Stimulated activated CD4-positive, alpha-beta T cell treated with anti-CD3 and anti-CD28 coated beads, Interleukin-12 subunit alpha, Interleukin-12 subunit beta, amount 100 ng/mL, for 4 hours (primary cell): ENCODE data around the gene HPX.

ENCODE experiments used
- DNase-seq: peaks from one replicate; pipeline ENCODE4 v3.0.0-alpha.2; 2020

The HPX gene, protein sequence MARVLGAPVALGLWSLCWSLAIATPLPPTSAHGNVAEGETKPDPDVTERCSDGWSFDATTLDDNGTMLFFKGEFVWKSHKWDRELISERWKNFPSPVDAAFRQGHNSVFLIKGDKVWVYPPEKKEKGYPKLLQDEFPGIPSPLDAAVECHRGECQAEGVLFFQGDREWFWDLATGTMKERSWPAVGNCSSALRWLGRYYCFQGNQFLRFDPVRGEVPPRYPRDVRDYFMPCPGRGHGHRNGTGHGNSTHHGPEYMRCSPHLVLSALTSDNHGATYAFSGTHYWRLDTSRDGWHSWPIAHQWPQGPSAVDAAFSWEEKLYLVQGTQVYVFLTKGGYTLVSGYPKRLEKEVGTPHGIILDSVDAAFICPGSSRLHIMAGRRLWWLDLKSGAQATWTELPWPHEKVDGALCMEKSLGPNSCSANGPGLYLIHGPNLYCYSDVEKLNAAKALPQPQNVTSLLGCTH

DNA sequence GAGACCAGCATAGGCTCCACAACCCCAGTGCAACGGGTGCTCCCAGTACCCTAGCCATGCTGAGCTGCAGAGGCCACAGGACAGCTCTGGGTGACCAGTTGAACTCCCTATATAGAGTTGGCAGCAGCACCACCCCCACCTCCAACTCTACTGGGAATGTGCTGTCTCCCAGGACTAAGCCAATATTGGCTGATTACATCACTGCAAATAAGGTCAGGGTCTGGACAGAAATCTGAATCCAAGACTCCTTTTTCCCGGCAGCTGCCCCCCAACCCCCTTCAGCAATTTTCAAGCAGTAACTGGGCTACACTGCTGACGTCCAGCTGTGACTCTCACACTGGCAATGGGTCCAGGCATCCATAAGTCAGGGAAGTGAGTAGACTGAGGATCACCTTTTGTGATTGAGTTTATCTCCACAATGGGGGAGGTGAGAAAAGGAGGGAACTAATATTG lies at the start of gene HPX:
HPX (minus strand) TSS at position 82 of the 453 bp plus-strand sequence; CDS start at position 58, 24 bp downstream.
- no peak for DNase-seq

DNA sequence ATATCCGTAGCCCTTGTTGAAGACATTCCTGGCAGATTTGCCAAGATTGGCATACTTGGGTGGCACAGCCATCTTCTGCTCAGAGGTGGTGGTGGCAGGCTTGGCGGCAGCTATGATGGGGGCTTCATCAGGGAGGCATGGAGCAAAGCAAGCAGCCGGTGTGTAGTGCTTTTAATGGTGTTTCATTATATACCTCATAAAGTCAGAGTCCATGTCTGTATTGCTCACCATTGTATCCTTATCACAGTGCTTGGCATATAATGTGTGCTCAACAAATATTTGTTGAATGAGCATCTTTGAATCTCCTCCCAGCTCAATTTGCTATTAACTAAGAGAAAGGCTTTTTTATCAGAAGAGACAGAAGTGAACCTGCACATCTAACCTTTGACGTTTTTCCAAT lies 48.5 kb upstream of the HPX start:
- DNase-seq, result no peak

DNA sequence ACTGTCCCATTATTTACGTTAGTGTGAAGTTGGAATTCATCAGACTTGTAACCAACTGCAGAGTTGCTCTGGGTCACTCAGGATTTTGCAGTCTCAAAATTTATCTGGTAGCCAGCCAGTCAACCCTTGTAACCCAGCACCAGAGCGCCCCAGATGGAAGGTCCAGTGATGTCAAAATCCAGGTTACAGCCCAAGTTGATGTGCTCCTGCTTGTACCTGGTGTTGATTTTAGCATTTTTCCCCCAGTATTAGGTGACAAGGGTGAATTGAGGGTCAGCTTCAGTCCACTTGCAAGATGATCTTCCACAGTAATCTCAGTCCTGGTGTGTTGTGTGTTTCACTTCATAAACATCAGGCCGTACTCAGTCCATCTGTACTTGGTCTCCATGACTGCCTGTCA lies 48.0 kb upstream of the HPX start:
- no peak for DNase-seq

DNA sequence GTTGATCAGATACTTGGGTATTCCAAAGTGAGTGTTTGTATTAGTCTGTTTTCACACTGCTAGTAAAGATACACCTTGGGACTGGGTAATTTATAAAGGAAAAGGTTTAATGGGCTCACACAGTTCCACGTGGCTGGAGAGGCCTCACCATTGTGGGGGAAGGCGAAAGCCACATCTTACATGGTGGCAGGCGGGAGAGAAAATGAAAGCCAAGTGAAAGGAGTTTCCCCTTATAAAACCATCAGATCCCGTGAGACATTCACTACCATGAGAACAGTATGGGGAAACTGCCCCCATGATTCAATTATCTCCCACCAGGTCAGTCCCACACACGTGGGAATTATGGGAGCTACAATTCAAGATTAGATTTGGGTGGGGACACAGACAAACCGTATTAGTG lies 47.6 kb upstream of the HPX start:
- no peak for DNase-seq

DNA sequence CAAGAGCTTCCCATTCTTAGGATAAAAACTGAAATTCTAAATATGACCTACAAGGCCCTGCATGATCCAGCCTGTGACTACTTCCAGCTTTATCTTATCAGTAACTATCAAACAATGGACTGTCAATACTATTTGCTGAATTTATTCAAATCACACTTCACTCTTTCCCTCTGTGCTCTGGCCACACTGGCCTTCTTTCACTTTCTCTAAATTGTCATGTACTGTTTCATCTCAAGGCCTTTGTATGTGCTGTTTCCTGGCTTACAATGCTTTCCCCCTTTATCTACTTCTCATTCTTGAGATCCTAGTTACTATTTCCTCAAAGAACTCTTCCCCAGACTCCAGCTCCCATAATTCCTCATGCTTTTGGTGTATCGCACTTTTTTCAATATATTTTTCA lies 46.2 kb upstream of the HPX start:
- no peak for DNase-seq

DNA sequence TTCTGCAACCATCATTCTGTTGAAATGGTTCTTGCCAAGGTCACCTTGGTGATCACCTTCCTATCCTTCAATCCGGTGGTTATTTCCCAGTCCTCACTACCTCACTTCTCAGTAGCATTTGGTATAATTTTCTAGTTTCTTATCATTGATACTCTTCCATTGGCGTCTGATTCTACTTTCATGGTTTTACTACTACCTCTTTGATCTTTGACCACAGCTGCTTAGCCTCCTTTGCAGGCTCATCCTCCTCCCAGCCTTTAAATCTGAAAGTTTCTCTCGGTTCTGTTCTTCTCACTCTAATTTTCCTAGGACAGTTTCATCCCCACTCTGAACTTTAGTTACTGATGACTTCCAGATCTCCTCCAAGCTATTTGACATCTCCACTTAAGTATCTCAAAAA lies 45.5 kb upstream of the HPX start:
- no peak for DNase-seq

DNA sequence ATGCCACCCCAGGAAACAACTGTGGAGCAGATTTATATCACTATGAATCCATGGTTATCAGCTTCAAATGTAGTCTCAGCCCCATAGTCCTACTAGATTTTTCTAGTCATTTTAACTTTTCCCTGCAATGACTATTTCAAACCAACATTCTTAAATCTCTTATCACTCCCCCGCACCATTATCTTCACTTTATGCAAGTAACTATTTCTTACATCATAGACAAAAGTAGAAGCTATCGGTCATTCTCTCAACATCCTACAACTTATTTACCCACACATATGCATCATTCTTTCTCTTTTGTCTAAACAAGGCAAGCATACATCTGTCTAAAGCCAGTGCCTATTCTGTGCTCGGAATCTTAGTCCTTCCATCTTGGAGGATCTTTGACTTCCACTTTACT lies 44.9 kb upstream of the HPX start:
- DNase-seq, result no peak

DNA sequence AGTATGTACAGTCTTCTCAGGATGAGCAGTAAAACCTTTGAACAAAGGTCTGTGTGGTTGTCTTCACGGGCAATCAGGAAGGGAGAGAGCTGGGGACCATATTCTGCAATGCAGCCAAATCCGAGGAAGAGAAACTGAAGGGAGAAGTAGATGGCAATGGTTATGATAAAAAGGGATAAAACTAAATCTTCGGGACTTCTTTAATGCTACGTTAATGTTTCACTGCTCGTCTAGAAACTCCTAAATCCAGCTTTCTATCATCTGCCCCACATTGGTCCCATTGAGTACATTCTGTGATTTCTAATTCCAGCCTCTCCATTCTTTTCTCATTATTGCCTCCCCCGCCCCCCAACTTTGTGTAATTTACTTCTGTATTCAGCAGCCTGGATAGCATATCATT lies 42.2 kb upstream of the HPX start:
- no peak for DNase-seq

DNA sequence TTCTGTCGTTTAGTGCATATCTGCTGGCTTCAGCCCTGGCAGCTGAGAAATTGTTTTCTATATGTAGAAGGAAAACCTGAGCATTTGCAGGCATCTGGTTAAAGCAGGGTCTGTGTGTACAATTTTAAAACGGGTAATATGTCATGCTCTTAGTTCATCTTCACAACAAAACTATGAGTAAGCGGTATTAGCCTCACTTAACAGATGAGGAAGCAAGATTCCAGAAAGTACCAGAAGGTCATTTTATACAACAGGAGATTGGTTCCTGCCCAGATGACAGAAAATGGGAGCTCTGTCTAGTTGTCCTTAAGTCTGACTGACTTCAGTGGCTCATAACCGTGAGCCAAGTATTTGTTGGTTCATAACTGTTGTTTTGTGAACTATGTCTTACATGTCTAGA lies 41.7 kb upstream of the HPX start:
- DNase-seq, result no peak

DNA sequence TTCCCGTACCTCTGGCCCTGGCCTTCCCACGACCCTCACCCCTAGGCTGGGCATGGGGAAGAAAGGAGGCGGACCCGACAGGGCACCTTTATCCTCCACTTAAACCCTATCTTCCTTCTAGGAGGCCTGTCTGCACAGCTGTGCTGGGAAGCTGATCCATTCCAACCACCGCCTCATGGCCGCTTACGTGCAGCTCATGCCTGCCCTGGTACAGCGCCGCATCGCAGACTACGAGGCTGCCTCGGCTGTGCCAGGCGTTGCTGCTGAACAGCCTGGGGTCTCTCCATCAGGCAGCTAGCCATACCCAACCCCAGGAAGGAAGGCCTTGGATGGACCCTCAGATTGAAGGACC lies 41.1 kb upstream of the HPX start:
- no peak for DNase-seq

DNA sequence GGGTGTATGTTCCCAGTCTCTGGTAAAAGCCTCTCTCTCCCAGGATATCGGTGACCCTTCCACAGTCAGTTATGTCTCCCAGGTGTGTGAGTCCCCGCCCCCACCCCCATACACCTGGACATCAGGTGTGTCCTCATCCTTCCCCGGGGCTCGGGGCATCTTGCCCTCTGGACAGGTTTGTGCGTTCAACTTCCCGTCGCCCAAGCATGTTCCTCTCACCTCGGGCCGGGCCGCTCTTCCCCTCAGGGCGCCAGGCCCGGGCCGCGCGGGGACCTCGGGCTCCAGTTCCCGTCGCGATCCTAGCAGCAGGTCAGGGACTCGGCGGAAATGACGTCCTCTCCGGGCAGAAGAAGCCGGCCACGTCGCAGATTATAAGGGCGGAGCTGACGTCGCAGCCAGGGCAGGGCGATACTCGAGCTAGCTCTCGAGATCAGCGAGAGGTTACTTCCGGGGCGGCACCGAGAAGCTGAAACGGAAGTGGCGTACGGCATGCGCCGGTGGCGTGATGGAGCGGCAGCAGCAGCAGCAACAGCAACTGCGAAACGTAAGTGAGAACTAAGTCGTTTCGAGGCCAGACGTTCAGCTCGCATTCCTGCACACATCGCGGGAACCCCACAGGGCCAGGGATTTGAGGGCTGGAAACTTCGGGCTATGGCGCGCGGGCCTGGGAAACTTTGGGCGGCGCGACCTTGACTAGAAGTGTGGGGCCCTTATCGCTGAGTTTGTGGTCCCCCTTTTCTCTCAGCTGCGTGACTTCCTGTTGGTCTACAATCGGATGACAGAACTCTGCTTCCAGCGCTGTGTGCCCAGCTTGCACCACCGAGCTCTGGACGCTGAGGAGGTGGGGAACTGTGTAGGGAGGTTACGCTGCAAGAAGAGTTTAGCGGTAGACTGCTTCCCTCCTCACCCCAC lies 40.5 kb upstream of the HPX start, which contains the start of the genes ARFIP2 and TIMM10B:
ARFIP2 (minus strand) TSS at position 320 of the 912 bp plus-strand sequence. CDS start 910 bp downstream, outside the sequence.
TIMM10B (plus strand) TSS at position 490 of the 912 bp plus-strand sequence; CDS start at position 506, 16 bp downstream.
- peak; percentile 95 for DNase-seq

DNA sequence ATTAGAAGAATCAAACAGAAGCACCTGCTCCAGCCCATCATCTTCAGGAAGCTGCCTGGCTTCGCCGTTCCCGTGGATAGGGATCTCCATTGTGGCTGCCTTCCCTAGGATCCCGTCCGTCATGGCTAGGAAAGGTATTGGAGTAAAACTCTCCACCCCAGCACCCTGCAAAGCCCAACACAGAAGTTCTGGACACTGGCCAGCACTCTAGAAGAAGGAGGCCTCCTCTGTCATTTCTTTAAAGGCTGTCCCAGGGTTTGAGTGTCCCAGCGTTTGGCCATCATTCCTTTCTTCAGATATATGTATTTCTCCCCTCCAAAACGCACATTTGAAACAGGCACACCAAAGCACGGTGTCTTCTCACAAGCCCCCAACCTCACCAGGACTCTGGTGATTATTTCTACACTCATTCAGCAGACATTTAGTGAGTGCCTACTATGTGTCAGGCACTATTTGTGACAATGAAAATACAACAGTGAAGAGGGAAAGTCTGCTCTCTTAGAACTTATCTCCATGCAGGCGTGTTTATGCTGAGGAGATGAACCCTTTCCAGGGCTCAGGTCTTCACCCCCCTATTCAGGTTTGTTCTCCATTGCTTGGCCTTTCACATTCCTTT lies 39.6 kb upstream of the HPX start:
- DNase-seq, result no peak

DNA sequence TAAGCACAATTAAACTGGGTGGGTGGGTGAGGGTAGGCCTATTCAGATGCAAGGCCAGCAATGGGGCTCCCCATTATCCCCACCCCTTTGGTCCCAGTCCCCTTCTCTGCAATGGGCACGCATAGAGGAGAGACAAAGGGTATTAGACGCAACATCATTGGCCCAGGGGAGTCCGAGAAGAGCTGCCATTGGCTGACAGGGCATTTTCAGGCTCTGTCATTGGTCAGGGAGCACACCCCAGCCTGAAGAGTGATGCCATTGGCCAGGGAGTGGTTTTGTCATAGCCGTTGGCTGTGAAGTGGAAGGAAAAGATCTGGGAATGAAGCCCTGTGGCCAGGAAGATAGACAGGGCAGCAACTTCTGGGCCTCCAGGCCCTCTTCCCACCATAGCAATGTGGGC lies 35.8 kb upstream of the HPX start:
- no peak for DNase-seq

DNA sequence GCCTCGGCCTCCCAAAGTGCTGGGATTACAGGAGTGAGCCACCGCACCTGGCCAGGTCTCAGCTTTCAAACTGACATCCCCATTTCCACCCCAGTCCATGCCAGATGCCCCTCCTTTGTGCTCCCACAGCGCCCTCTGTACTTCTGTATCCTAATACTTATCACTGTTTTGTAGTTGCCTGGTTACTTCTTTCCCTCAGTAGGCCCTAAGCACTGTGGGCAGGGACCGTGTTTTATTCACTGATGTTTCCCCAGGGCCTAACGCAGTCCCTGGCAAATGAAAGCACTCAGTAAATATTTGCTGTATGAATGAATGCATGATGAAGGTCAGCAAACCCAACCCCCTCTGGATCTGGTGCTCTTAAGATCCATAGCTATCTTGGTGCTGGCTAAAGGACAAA lies 35.1 kb upstream of the HPX start:
- DNase-seq, result no peak

DNA sequence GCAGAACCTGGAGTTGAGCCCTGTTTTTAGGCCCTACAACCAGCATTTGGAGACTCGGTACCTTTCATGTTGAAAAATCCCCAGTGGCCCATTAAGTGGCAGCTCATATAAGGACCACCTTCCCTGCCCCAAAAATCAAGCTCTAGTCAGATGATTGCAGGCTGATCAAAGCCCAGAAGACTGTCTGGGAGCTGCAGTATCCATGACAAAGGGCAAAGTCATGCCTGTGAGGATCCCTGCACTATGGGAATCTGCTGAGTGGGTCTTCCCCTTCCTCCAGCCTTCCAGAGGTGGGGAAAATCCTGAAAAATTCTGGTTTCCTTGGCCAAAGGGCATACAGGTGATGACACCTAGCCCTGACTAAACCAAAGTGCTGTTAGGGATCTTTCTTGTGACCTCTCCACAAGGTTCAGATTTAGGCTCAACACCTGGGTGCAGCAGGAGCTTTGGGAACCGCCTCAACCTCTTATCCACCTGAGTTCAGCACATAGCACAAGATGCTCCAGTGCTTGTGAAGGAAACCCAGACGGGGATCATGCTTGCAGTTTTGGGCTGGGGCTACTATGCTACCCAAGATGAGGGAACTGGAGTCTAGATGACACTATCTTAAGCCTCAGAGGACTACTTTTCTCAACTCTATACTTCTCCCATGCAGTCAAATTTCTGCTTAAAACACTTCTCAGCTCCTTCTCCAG lies 34.2 kb upstream of the HPX start:
- DNase-seq, result no peak

DNA sequence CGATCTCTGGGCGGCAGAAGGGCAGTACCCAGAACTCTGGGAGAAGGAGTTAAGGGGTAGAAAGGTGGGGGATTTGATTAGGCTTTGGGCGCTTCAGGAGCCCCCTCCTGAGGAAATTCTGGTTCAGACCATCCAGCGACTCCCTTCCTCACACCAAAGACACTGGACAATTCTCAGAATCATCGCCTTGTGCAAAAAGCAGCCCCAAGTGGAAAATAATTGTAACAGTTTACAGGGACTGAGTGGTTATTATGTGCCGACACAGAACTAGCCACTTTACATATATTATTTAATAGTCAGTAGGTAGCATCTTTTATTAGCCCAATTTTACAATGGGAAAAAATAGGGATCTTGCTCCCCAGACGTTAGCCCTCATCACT lies 33.6 kb upstream of the HPX start:
- no peak for DNase-seq

DNA sequence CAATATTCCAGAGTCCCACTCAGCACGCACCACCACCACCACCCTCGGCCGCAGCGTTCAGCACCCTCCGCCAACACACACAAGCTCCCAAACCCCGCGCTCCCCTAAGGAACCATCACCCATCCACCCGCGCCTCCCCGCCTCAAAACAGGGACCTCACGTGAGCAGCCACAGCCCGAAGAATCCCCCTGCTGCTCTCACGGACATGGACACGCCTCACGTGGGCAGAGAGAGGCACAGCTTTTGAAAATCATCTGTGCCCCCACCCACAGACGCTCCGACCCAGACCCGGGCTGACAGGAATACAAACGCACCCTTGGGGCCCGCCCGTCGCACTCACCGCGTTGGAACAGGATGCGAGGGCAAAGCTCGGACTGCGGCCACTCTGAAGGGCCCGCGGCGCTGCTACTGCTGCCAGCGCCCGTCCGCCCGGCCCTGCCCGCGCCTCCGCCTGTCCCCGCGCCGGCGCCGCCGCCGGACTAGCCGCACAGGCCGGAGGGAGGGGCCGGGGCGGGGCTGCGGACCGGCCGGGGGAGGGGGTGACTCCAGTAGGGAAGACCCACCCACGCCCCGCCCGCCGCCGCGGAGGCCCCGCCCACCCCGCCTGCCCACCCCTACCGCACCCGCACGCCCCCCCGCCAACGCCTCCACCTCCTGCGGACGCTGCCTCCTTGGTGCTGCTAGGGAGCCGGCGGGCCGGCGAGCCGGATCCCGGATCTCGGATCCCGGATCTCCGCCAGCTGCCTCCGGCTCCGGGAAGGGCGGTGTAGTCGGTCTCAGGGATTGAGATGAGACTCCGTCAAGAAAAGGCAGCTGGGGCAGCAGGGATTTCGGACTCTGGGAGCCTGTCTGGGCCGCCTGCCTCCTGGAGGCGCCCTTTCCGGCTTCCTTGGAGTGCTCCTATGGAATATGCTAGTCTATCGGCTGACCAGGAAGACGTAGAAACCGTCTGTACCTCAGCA lies 32.9 kb upstream of the HPX start, which contains the start of gene TRIM3:
TRIM3 (minus strand) TSS at position 491 of the 962 bp plus-strand sequence. CDS start 8,246 bp downstream, outside the sequence.
- DNase-seq, result peak; percentile 74

DNA sequence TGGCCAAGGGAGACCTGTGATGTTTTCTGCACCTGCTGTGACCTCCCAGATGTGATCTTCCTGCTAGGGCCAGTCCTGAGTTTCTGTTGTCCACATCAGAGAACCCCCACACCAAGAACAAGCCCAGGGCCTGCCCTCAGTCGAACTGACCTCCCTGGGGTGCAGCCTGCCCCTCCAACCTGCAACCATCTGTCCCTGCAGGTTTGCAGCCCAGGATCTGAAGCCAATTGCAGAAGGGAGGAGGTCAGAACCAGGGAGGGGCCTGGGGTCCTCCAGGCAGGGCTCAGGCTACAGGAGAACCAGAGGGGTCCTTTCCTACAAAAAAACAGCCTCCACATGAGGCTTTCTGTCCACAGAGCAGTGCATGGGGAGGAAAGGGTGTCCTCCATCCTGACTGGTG lies 32.1 kb upstream of the HPX start:
- DNase-seq, result no peak

DNA sequence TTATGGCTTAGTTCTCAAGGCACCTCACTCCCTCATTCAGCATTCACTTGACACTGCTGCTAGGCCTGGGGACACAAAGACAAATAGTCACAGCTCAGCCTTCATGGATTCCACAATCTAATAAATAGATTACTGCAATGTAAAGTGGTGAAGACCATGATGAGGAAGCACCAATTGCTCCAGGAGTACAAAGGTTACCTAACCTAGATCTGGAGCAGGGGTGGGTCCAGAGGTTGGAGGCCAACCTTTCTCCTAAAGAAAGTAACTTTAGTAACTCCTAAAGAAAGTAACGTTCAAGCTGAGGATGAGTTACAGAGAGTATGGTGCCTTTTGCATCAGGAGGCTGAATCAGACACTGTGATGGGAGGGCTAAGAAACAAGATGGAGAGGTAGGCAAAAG lies 28.8 kb upstream of the HPX start:
- no peak for DNase-seq

DNA sequence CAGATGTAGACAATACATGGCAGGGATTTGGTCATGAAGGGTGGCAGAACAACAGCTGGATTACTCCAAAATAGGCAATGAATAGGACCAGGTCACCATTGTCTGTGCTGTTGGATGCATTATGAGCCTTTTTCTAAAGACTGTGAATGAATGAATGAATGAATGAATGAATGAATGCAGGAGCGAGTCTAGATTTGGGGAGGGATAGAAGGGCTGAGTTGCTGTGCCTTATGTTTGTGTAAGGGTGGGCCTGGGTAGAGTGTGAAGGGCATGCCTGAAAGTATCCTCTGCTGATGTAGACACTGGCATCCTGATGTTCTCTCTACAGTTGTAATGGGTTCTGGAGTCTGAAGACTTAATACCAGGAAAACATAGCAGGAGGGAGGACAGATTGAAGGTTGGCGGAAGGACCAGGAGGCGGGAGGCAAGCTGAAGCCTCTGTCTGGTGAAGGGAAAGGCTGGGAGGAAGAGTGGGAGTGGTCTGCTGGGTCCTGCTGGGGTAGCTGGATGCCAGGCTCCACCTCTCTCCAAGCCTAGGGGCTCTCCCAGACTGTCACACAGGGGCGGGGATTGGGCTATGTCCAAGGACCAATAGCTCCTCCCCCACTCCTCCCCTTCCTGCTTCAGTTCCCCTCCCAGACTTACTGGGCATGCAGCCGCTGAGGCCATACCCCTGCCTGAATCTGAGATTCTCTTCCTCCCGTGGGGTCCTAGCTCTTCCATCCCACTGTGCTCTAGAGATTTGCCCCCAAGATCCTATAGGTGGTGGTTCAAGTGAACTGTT lies 28.1 kb upstream of the HPX start:
- no peak for DNase-seq

DNA sequence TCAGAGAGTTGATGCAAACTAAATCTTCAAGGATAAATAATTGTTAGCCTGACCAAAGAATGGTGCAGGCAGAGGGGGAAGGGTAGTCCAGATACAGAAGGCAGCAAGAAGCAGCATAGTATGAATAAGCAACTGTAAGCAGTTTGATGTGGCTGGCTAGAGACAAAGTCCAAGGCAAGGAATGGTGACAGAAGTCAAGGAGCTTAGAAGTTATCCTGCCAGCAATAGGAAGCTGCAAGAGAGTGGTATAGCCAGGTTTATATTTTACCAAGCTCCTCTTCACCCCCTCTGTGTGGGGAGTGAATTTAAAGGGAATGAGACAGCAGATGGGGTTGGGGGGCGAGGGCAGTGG lies 18.3 kb upstream of the HPX start:
- DNase-seq, result no peak
